Measurements from ENCODE around the gene SLC10A2.

The SLC10A2 gene

GRCh38 chr13:103007427-103007762 lies 58.8 kb downstream of the SLC10A2 start:
- no peak overlapping the region for H3K4me3 ChIP-seq (ENCODE audit: low read depth, low read length)
- TF ChIP-seq MYC (IDR thresholded peaks at IDR 0.05; ENCODE audit: low read depth, low read length) (no peak), CTCF (IDR thresholded peaks at IDR 0.05; ENCODE audit: low read depth, low read length) (no peak), POLR2A (IDR thresholded peaks at IDR 0.05; ENCODE audit: extremely low read depth, insufficient read length) (no peak), MAX (IDR thresholded peaks at IDR 0.05; ENCODE audit: low read depth, low read length) (no peak)
- no peak for DNase-seq (ENCODE audit: low read depth)

- peak; percentile 25 for DNase-seq (ENCODE audit: low read depth)
- TF ChIP-seq CTCF (IDR thresholded peaks at IDR 0.05; ENCODE audit: low read depth, low read length) (no peak), MAX (IDR thresholded peaks at IDR 0.05; ENCODE audit: low read depth, low read length) (no peak), POLR2A (IDR thresholded peaks at IDR 0.05; ENCODE audit: extremely low read depth, insufficient read length) (no peak), MYC (IDR thresholded peaks at IDR 0.05; ENCODE audit: low read depth, low read length) (no peak)
- H3K4me3 ChIP-seq (ENCODE audit: low read depth, low read length), result no peak overlapping the region
These were observed 59.4 kb downstream of the SLC10A2 start for GRCh38 chr13:103006641-103007426.

GRCh38 chr13:103004661-103005345 lies 61.4 kb downstream of the SLC10A2 start:
- no peak for TF ChIP-seq MYC (IDR thresholded peaks at IDR 0.05; ENCODE audit: low read depth, low read length)
- no peak for TF ChIP-seq CTCF (IDR thresholded peaks at IDR 0.05; ENCODE audit: low read depth, low read length)
- no peak for TF ChIP-seq MAX (IDR thresholded peaks at IDR 0.05; ENCODE audit: low read depth, low read length)
- no peak for TF ChIP-seq POLR2A (IDR thresholded peaks at IDR 0.05; ENCODE audit: extremely low read depth, insufficient read length)
- no peak for DNase-seq (ENCODE audit: low read depth)
- H3K4me3 ChIP-seq (ENCODE audit: low read depth, low read length), result no peak overlapping the region

GRCh38 chr13:103003631-103004030 lies 62.6 kb downstream of the SLC10A2 start:
- H3K4me3 ChIP-seq (ENCODE audit: low read depth, low read length), result no peak overlapping the region
- TF ChIP-seq CTCF (IDR thresholded peaks at IDR 0.05; ENCODE audit: low read depth, low read length) (no peak), POLR2A (IDR thresholded peaks at IDR 0.05; ENCODE audit: extremely low read depth, insufficient read length) (no peak), MAX (IDR thresholded peaks at IDR 0.05; ENCODE audit: low read depth, low read length) (no peak), MYC (IDR thresholded peaks at IDR 0.05; ENCODE audit: low read depth, low read length) (no peak)
- no peak for DNase-seq (ENCODE audit: low read depth)

GRCh38 chr13:103002279-103002678 lies 63.9 kb downstream of the SLC10A2 start:
- no peak overlapping the region for H3K4me3 ChIP-seq (ENCODE audit: low read depth, low read length)
- no peak for TF ChIP-seq MAX (IDR thresholded peaks at IDR 0.05; ENCODE audit: low read depth, low read length)
- no peak for TF ChIP-seq CTCF (IDR thresholded peaks at IDR 0.05; ENCODE audit: low read depth, low read length)
- no peak for TF ChIP-seq MYC (IDR thresholded peaks at IDR 0.05; ENCODE audit: low read depth, low read length)
- no peak for TF ChIP-seq POLR2A (IDR thresholded peaks at IDR 0.05; ENCODE audit: extremely low read depth, insufficient read length)

More at GRCh38 chr13:103002279-103002678, 63.9 kb downstream of the SLC10A2 start:
- no peak for DNase-seq (ENCODE audit: low read depth)

Data from NB4 (cell line).